Endodermal cell (in vitro differentiated cells): ENCODE results near the gene TFRC. TPM values are rescaled to one million over a fixed set of nuclear protein-coding genes. Genes with fewer than 3 reads are reported as not detected.

Experiments
- DNase-seq: peaks from one replicate; pipeline ENCODE4 v3.0.0-alpha.2; 2017
- H3K27ac ChIP-seq: 2 replicates; pipeline ENCODE4 v1.5.1; 2013; ENCODE audit warnings: mild to moderate bottlenecking, low read depth, low read length, moderate library complexity
- H3K27me3 ChIP-seq: 2 replicates; pipeline ENCODE4 v1.6.1; 2013; ENCODE audit warnings: mild to moderate bottlenecking, low read length, moderate library complexity; ENCODE audit not compliant: insufficient read depth, control insufficient read depth, poor library complexity, severe bottlenecking
- H3K36me3 ChIP-seq: 2 replicates; pipeline ENCODE4 v1.7.0; 2013; ENCODE audit warnings: mild to moderate bottlenecking, low read length, moderate library complexity; ENCODE audit not compliant: control insufficient read depth, insufficient read depth
- H3K4me1 ChIP-seq: one replicate; pipeline ENCODE4 v1.7.0; 2013; ENCODE audit warnings: low read length; ENCODE audit not compliant: control insufficient read depth, insufficient read depth
- H3K4me3 ChIP-seq: 2 replicates; pipeline ENCODE4 v1.5.1; 2013; ENCODE audit warnings: mild to moderate bottlenecking, low read length, moderate library complexity
- H3K9ac ChIP-seq: 2 replicates; pipeline ENCODE4 v1.6.1; 2013; ENCODE audit warnings: mild to moderate bottlenecking, low read length, moderate library complexity; ENCODE audit not compliant: poor library complexity, severe bottlenecking; ENCODE audit errors: extremely low read depth
- H3K9me3 ChIP-seq: 2 replicates; pipeline ENCODE4 v1.6.1; 2013; ENCODE audit warnings: mild to moderate bottlenecking, low read length, moderate library complexity; ENCODE audit not compliant: control insufficient read depth
- H3K27ac Mint-ChIP-seq: 2 replicates; pipeline ENCODE4 v1.8.0; 2020; ENCODE audit warnings: mixed read lengths
- H3K27me3 Mint-ChIP-seq: 2 replicates; pipeline ENCODE4 v1.8.0; 2021; ENCODE audit warnings: mild to moderate bottlenecking, mixed read lengths; ENCODE audit not compliant: insufficient read depth
- H3K36me3 Mint-ChIP-seq: 2 replicates; pipeline ENCODE4 v1.8.0; 2020; ENCODE audit warnings: low read depth, mixed read lengths
- H3K4me1 Mint-ChIP-seq: 2 replicates; pipeline ENCODE4 v1.8.0; 2020; ENCODE audit warnings: mixed read lengths
- H3K4me3 Mint-ChIP-seq: 2 replicates; pipeline ENCODE4 v1.8.0; 2020; ENCODE audit warnings: mild to moderate bottlenecking, moderate library complexity, mixed read lengths
- H3K9me3 Mint-ChIP-seq: 2 replicates; pipeline ENCODE4 v1.8.0; 2020; ENCODE audit warnings: mild to moderate bottlenecking, mixed read lengths
- CTCF ChIP-seq: fragments of 200-600 bp; sonication (generic); conservative IDR thresholded peaks from 2 replicates; pipeline ENCODE4 v1.5.0; 2021; ENCODE audit warnings: antibody characterized with exemption, mild to moderate bottlenecking
- WGBS, 2 experiments: methylation state at CpG; one replicate each; pipeline versions ENCODE4 v1.1.5 to v1.1.7; 2013; ENCODE audit warnings: missing lambda C conversion rate in 2 of 2, mixed read lengths in 1 of 2; ENCODE audit not compliant: insufficient coverage in 1 of 2, insufficient read length in 1 of 2; 5-methylcytosine and 5-hydroxymethylcytosine counted together
- total RNA-seq, 2 donors: library from RNA; stranded (reverse); fragmentation: NEBNext Ultra II Directional in 1 of 2; extraction: Animal tissue kit (Norgen Biotek cat#: 25700) in 1 of 2; gene quantifications; 2 replicates in 1 of 2; 3 replicates in 1 of 2; pipeline ENCODE4 v1.2.1, GENCODE V29; 2021

TFRC gene
- total RNA-seq, 2 donors from 2014 or later, result 69.0 to 90.0 TPM

GRCh38 chr3:196063456-196063855 lies 18.4 kb downstream of the TFRC start:
- H3K4me1 Mint-ChIP-seq, result no peaks in the 10 kb centered on the region
- no peak for TF ChIP-seq CTCF
- no peak overlapping the region for H3K27ac ChIP-seq
- DNase-seq, result no peak
- no peak overlapping the region for H3K4me3 ChIP-seq
- no peaks in the 10 kb centered on the region for H3K9me3 Mint-ChIP-seq
- no peaks in the 10 kb centered on the region for H3K4me1 ChIP-seq
- H3K27me3 ChIP-seq, result no peaks in the 10 kb centered on the region
- no peaks in the 10 kb centered on the region for H3K9me3 ChIP-seq
- H3K4me3 Mint-ChIP-seq, result no peak overlapping the region
- H3K27ac Mint-ChIP-seq, result no peak overlapping the region
- H3K9ac ChIP-seq, result no peak overlapping the region
- 94 to 96% methylated on average over 4 to 6 of the region's 6 CpGs for WGBS, 2 experiments
- peaks cover 81% of the 10 kb centered on the region for H3K36me3 Mint-ChIP-seq
- peaks cover 93% of the 10 kb centered on the region for H3K36me3 ChIP-seq
- H3K27me3 Mint-ChIP-seq, result no peaks in the 10 kb centered on the region

- H3K4me1 ChIP-seq, result no peaks in the 10 kb centered on the region
- H3K36me3 ChIP-seq, result peaks cover 94% of the 10 kb centered on the region
- no peak overlapping the region for H3K27ac ChIP-seq
- Mint-ChIP-seq H3K4me1 (no peaks in the 10 kb centered on the region), H3K27ac (no peak overlapping the region), H3K4me3 (no peak overlapping the region), H3K36me3 (peaks cover 83% of the 10 kb centered on the region), H3K27me3 (no peaks in the 10 kb centered on the region), H3K9me3 (no peaks in the 10 kb centered on the region)
- no peaks in the 10 kb centered on the region for H3K27me3 ChIP-seq
- no peak for TF ChIP-seq CTCF
- no peaks in the 10 kb centered on the region for H3K9me3 ChIP-seq
- no peak for DNase-seq
- no peak overlapping the region for H3K9ac ChIP-seq
- H3K4me3 ChIP-seq, result no peak overlapping the region
These were observed 18.8 kb downstream of the TFRC start for GRCh38 chr3:196063049-196063448.

- no peak overlapping the region for H3K9ac ChIP-seq
- H3K36me3 Mint-ChIP-seq, result peaks cover 81% of the 10 kb centered on the region
These were observed 21.1 kb downstream of the TFRC start for GRCh38 chr3:196060834-196061233.

More at GRCh38 chr3:196060834-196061233, 21.1 kb downstream of the TFRC start:
- Mint-ChIP-seq H3K27me3 (no peaks in the 10 kb centered on the region), H3K9me3 (no peaks in the 10 kb centered on the region), H3K4me3 (no peak overlapping the region), H3K27ac (no peak overlapping the region), H3K4me1 (no peaks in the 10 kb centered on the region)
- Histone ChIP-seq H3K36me3 (peaks cover 94% of the 10 kb centered on the region), H3K27ac (no peak overlapping the region), H3K9me3 (no peaks in the 10 kb centered on the region), H3K4me3 (no peak overlapping the region), H3K4me1 (no peaks in the 10 kb centered on the region), H3K27me3 (no peaks in the 10 kb centered on the region)
- no peak for TF ChIP-seq CTCF
- WGBS, 2 experiments, result 95 to 100% methylated on average over 1 of the region's 1 CpG
- DNase-seq, result no peak
